HepG2 (cell line): ENCODE measurements around the gene RETN. TPM values are rescaled to one million over a fixed set of nuclear protein-coding genes. Genes with fewer than 3 reads are reported as not detected.

Experiments
- ATAC-seq: fragments of 200-7000 bp; cut with Tn5 transposase; 3 replicates; pipeline ENCODE4 v1.9.1; 2020; ENCODE audit warnings: mild to moderate bottlenecking, moderate library complexity
- BruUV-seq: library from RNA; stranded (reverse); fragments of 400-500 nt; replicated peaks from 2 replicates; lab custom pipeline; 2021; lab: Mats Ljungman, UMichigan
- CTCF ChIA-PET: fragments of 300-600 bp; formaldehyde crosslinking; extraction: SDS; loops from one replicate; lab custom pipeline; 2021; ENCODE audit warnings: low total read pairs, inconsistent platforms, low intra/inter-chr PET ratio; lab: Yijun Ruan, JAX
- POLR2A ChIA-PET: fragments of 350-600 bp; sonication (Branson Sonifier 250); formaldehyde crosslinking; loops from one replicate; lab custom pipeline; 2020; ENCODE audit warnings: antibody characterized with exemption, inconsistent platforms; lab: Yijun Ruan, JAX
- DNase-seq: peaks from one replicate; pipeline ENCODE4 v3.0.0-alpha.2; 2015; ENCODE audit warnings: low spot score
- FAIRE-seq: peaks from 3 replicates; lab custom pipeline; 2011; peaks lifted over from hg19 to GRCh38; lab: Jason Lieb, UNC
- H2AFZ ChIP-seq: one replicate; pipeline ENCODE4 v1.6.1; 2011; ENCODE audit warnings: low read length, inconsistent platforms
- H3K27ac ChIP-seq: fragments of 300-600 bp; 3 replicates; pipeline ENCODE4 v1.8.0; 2011; ENCODE audit warnings: mixed run types, mild to moderate bottlenecking, mixed read lengths, low read length, inconsistent platforms; ENCODE audit not compliant: insufficient read depth; ENCODE audit errors: extremely low read length
- H3K27me3 ChIP-seq, 2 experiments: fragments of 200-600 bp in 1 of 2; 2 replicates in 1 of 2; 3 replicates in 1 of 2; pipeline versions ENCODE4 v1.6.0 to v1.8.0; 2011; ENCODE audit warnings: low read length in 2 of 2, mild to moderate bottlenecking in 2 of 2, moderate library complexity in 2 of 2, inconsistent platforms in 1 of 2; ENCODE audit not compliant: insufficient read depth in 2 of 2, control insufficient read depth in 1 of 2
- H3K36me3 ChIP-seq, 2 experiments: fragments of 200-600 bp in 1 of 2; replicated peaks in 1 of 2; 2 replicates in 1 of 2; 3 replicates in 1 of 2; pipeline versions ENCODE4 v1.5.1 to v1.8.0; 2011; ENCODE audit warnings: low read length in 2 of 2, inconsistent platforms in 1 of 2; ENCODE audit not compliant: insufficient read depth in 2 of 2, control insufficient read depth in 1 of 2
- H3K4me1 ChIP-seq: 2 replicates; pipeline ENCODE4 v1.5.1; 2012; ENCODE audit warnings: low read length, inconsistent platforms; ENCODE audit not compliant: insufficient read depth
- H3K4me2 ChIP-seq: 2 replicates; pipeline ENCODE4 v1.6.0; 2011; ENCODE audit warnings: low read depth, low read length, inconsistent platforms
- H3K4me3 ChIP-seq, 3 experiments: fragments of 200-600 bp in 1 of 3; sonication (generic), shearing (Covaris generic) in 1 of 3; replicated peaks in 1 of 3; 2 replicates each; pipeline ENCODE4 v1.5.1; 2011 to 2016; ENCODE audit warnings: low read length in 3 of 3, inconsistent platforms in 2 of 3, low read depth in 2 of 3, mild to moderate bottlenecking in 2 of 3, control low read depth in 1 of 3, mixed read lengths in 1 of 3; ENCODE audit not compliant: insufficient read depth in 1 of 3
- H3K79me2 ChIP-seq: one replicate; pipeline ENCODE4 v1.6.1; 2011; ENCODE audit warnings: low read length, inconsistent platforms; ENCODE audit not compliant: insufficient read depth
- H3K9ac ChIP-seq: 2 replicates; pipeline ENCODE4 v1.6.0; 2011; ENCODE audit warnings: mild to moderate bottlenecking, low read depth, low read length, inconsistent platforms; ENCODE audit not compliant: insufficient read depth
- H3K9me3 ChIP-seq: 2 replicates; pipeline ENCODE4 v1.5.1; 2012; ENCODE audit warnings: mild to moderate bottlenecking, low read length
- H4K20me1 ChIP-seq: 2 replicates; pipeline ENCODE4 v1.6.0; 2011; ENCODE audit warnings: inconsistent platforms, mild to moderate bottlenecking, low read length, moderate library complexity; ENCODE audit not compliant: insufficient read depth
- CEBPB ChIP-seq: IDR thresholded peaks from 2 replicates; pipeline ENCODE4 v1.6.1; 2011; ENCODE audit warnings: low read depth, low read length, improper control_type of control experiment, borderline replicate concordance
- GATAD2A ChIP-seq: IDR thresholded peaks from 2 replicates; pipeline ENCODE4 v1.6.1; 2016
- IRF2 ChIP-seq: IDR thresholded peaks from 2 replicates; pipeline ENCODE4 v1.6.1; 2018; ENCODE audit warnings: missing genetic modification reagents, missing compliant biosample characterization
- NR2F1 ChIP-seq, 2 experiments: fragments of 450-650 bp in 1 of 2; formaldehyde crosslinking in 1 of 2; IDR thresholded peaks; 2 replicates each; pipeline versions ENCODE4 v1.5.0 to v1.6.1; 2016 to 2020; ENCODE audit warnings: mild to moderate bottlenecking in 1 of 2, missing compliant biosample characterization in 1 of 2, missing genetic modification reagents in 1 of 2, moderate library complexity in 1 of 2
- NR2F6 ChIP-seq, 2 experiments: IDR thresholded peaks; 2 replicates each; pipeline ENCODE4 v1.6.1; 2016; ENCODE audit warnings: antibody characterized with exemption in 1 of 2, mild to moderate bottlenecking in 1 of 2
- PHF8 ChIP-seq: sonication (generic); formaldehyde crosslinking; IDR thresholded peaks from 2 replicates; pipeline ENCODE4 v1.5.0; 2020; ENCODE audit warnings: missing genetic modification reagents
- SKIL ChIP-seq: sonication (generic); formaldehyde crosslinking; IDR thresholded peaks from 2 replicates; pipeline ENCODE4 v1.8.0; 2022; ENCODE audit warnings: missing genetic modification reagents, mild to moderate bottlenecking, moderate library complexity, borderline replicate concordance
- SOX6 ChIP-seq, 2 experiments: fragments of 450-650 bp in 1 of 2; sonication (generic) in 1 of 2; formaldehyde crosslinking in 1 of 2; IDR thresholded peaks; 2 replicates each; pipeline versions ENCODE4 v1.4.0 to v1.6.1; 2017 to 2020; ENCODE audit warnings: antibody characterized with exemption in 1 of 2, mild to moderate bottlenecking in 1 of 2, missing genetic modification reagents in 1 of 2
- STAT5B ChIP-seq: sonication (generic); formaldehyde crosslinking; IDR thresholded peaks from 2 replicates; pipeline ENCODE4 v1.4.0; 2020; ENCODE audit warnings: missing genetic modification reagents
- ZBTB46 ChIP-seq: sonication (generic); formaldehyde crosslinking; IDR thresholded peaks from 2 replicates; pipeline ENCODE4 v1.4.0; 2020; ENCODE audit warnings: mild to moderate bottlenecking, missing genetic modification reagents, borderline replicate concordance
- ZMYM3 ChIP-seq: sonication (generic); formaldehyde crosslinking; IDR thresholded peaks from 2 replicates; pipeline ENCODE4 v1.5.1; 2020; ENCODE audit warnings: mild to moderate bottlenecking, missing genetic modification reagents
- ZNF362 ChIP-seq: sonication (generic); formaldehyde crosslinking; IDR thresholded peaks from 2 replicates; pipeline ENCODE4 v1.4.0; 2020; ENCODE audit warnings: missing genetic modification reagents, mild to moderate bottlenecking, borderline replicate concordance
- ZNF709 ChIP-seq: sonication (generic); formaldehyde crosslinking; IDR thresholded peaks from 2 replicates; pipeline ENCODE4 v1.5.0; 2020; ENCODE audit warnings: mild to moderate bottlenecking, missing genetic modification reagents
- ZNF770 ChIP-seq: sonication (generic); formaldehyde crosslinking; IDR thresholded peaks from 2 replicates; pipeline ENCODE4 v1.5.0; 2020; ENCODE audit warnings: mild to moderate bottlenecking, missing genetic modification reagents
- WGBS: methylation state at CpG from one replicate; pipeline ENCODE4 v1.1.6; 2017; ENCODE audit warnings: low lambda C conversion rate; 5-methylcytosine and 5-hydroxymethylcytosine counted together
- in situ Hi-C: cut with HindIII; loops from 2 replicates; pipeline ENCODE4 v1.10.0; 2017; ENCODE audit warnings: low pct_unique_long_range_greater_than_20kb; ENCODE audit not compliant: extremely low pct_ligation_motif_present
- intact Hi-C: fragments of 100-400 bp; cut with micrococcal nuclease; formaldehyde crosslinking; loops from one replicate; pipeline ENCODE4 v1.10.0; 2022; ENCODE audit not compliant: unreplicated experiment
- polyA plus RNA-seq, 8 experiments: library from polyadenylated mRNA; depleted of rRNA in 3 of 8; stranded (reverse) in 7 of 8; unstranded in 1 of 8; fragments of >200 nt; fragmentation: Illumina TruSeq in 4 of 8; extraction: Trizol in 4 of 8; gene quantifications; 2 replicates each; pipeline versions ENCODE4 v1.2.1 to v1.2.3, GENCODE V29; 2011 to 2016; ENCODE audit warnings: low read depth in 4 of 8, missing spikeins in 1 of 8, mixed read lengths in 1 of 8; ENCODE audit not compliant: insufficient read depth in 1 of 8
- total RNA-seq, 5 experiments: library from RNA; depleted of rRNA; stranded (reverse); fragments of >200 nt; fragmentation: Illumina TruSeq; extraction: Trizol; gene quantifications; 2 replicates each; pipeline ENCODE4 v1.2.3, GENCODE V29; 2016; ENCODE audit warnings: low read depth in 1 of 5

Gene RETN
- total and polyA plus RNA-seq, 2 of the 13 experiments (the other 11 are each of a cell fraction or from before 2014, with no cell fraction given), result not detected

- TF ChIP-seq STAT5B (no peak), PHF8 (CRISPR knock-in tag) (no peak), SKIL (no peak), ZBTB46 (CRISPR knock-in tag) (no peak), SOX6 (IDR thresholded peaks at IDR 0.05) (no peak), SOX6 (CRISPR knock-in tag; IDR thresholded peaks at IDR 0.05) (no peak)
Observed at GRCh38 chr19:7655581-7655980, 13.3 kb upstream of the RETN start (continued).

- WGBS, result 2% methylated on average over 8 of the region's 14 CpGs
- H3K4me1 ChIP-seq, result peaks cover 20% of the 10 kb centered on the region
- H4K20me1 ChIP-seq, result no peaks in the 10 kb centered on the region
- TF ChIP-seq NR2F1 (CRISPR knock-in tag; IDR thresholded peaks at IDR 0.05) (peak; percentile 44 to 49; a peak in 1 of 4 replicates), ZNF709 (CRISPR knock-in tag) (no peak), IRF2 (CRISPR knock-in tag) (no peak), ZNF770 (peak; percentile 80), ZMYM3 (CRISPR knock-in tag) (0 out of 2 replicates have a peak, but pooled peaks have one; percentile 7), GATAD2A (CRISPR knock-in tag) (peak; percentile 17; the same call in 1 of the 2 replicates), NR2F6 (IDR thresholded peaks at IDR 0.05) (peak; percentile 44; the same call in 1 of the 2 replicates), NR2F6 (CRISPR knock-in tag; IDR thresholded peaks at IDR 0.05) (no peak), CEBPB (peak; percentile 50), ZNF362 (CRISPR knock-in tag) (peak; percentile 71; the same call in 1 of the 2 replicates)
- no peaks in the 10 kb centered on the region for H3K79me2 ChIP-seq
- ATAC-seq, result peak; percentile 48
- H3K9me3 ChIP-seq, result no peaks in the 10 kb centered on the region
- FAIRE-seq, result no peak
- no peak overlapping the region for H2AFZ ChIP-seq
- no peak overlapping the region for H3K27ac ChIP-seq
- peak overlapping the region; percentile 28; the same call in 1 of the 2 replicates for H3K4me2 ChIP-seq
- POLR2A ChIA-PET, result interaction anchor here (0.7 to 1.4 kb wide), 2 partner anchors 61 to 365 kb away, joined by 3 to 4 read pairs; partner anchors contain the start of gene CAMSAP3
- no TSS peak for BruUV-seq
- CTCF ChIA-PET, result no interaction called here
- H3K9ac ChIP-seq, result no peak overlapping the region
- DNase-seq, result no peak
- no peak overlapping the region for H3K4me3 ChIP-seq
- intact Hi-C loops (no loop called here), in situ Hi-C loops (no loop called here)
- no peaks in the 10 kb centered on the region; a peak in 1 of 5 replicates for H3K27me3 ChIP-seq
- no peaks in the 10 kb centered on the region for H3K36me3 ChIP-seq
Observed at GRCh38 chr19:7657131-7657751, 11.6 kb upstream of the RETN start.
